Activated T-cell treated with anti-CD3 and anti-CD28 coated beads, Interleukin-2, amount 50 U/mL, for 72 hours (primary cell): ENCODE results near the gene DNAJC5G. TPM values are rescaled to one million over a fixed set of nuclear protein-coding genes. Genes with fewer than 3 reads are reported as not detected.

Source experiments
- total RNA-seq, 2 donors: library from RNA; stranded (reverse); gene quantifications; one replicate each; pipeline ENCODE4 v1.2.3, GENCODE V29; 2022

Gene DNAJC5G
- total RNA-seq, 2 donors from 2014 or later: 0.31 TPM; not detected in 1

Other genes with a start within 250 kb of the DNAJC5G start
- 10 to 100 TPM; 50.5 to 53.6 TPM for gene TMEM214, start 242.5 kb upstream of the DNAJC5G start, total RNA-seq
- gene AGBL5, start 223.8 kb upstream of the DNAJC5G start, total RNA-seq: 10 to 100 TPM; 12.1 to 16.1 TPM
- gene OST4, start 203.8 kb upstream of the DNAJC5G start, total RNA-seq: 100 to 1,000 TPM; 238 to 260 TPM
- gene EMILIN1, start 196.8 kb upstream of the DNAJC5G start, total RNA-seq: 1 to 10 TPM in 1 of 2 donors, under 1 TPM in 1; 0.36 to 1.0 TPM
- gene KHK, start 188.7 kb upstream of the DNAJC5G start, total RNA-seq: 10 to 100 TPM; 11.9 to 12.9 TPM
- gene CGREF1, start 156.3 kb upstream of the DNAJC5G start, total RNA-seq: 1 to 10 TPM in 1 of 2 donors, under 1 TPM in 1; 0.81 to 2.4 TPM
- gene ABHD1, start 151.6 kb upstream of the DNAJC5G start, total RNA-seq: under 1 TPM; 0.34 to 0.72 TPM
- gene PREB, start 140.8 kb upstream of the DNAJC5G start, total RNA-seq: 10 to 100 TPM; 35.5 to 41.1 TPM
- not detected for gene PRR30, start 136.0 kb upstream of the DNAJC5G start, total RNA-seq
- not detected for gene TCF23, start 126.4 kb upstream of the DNAJC5G start, total RNA-seq
- gene ATRAID, start 63.4 kb upstream of the DNAJC5G start, total RNA-seq: 10 to 100 TPM; 80.5 to 87.3 TPM
- 10 to 100 TPM; 38.8 to 39.2 TPM for gene SLC5A6, start 63.2 kb upstream of the DNAJC5G start, total RNA-seq
- 10 to 100 TPM; 53.6 to 64.5 TPM for gene CAD, start 58.1 kb upstream of the DNAJC5G start, total RNA-seq
- gene SLC30A3, start 12.4 kb upstream of the DNAJC5G start, total RNA-seq: 1 to 10 TPM; 1.5 to 2.3 TPM
- under 1 TPM in 1 of 2 donors, not detected in 1; 0.36 TPM for gene TRIM54, start 7.0 kb downstream of the DNAJC5G start, total RNA-seq
- 1 to 10 TPM; 4.9 to 7.6 TPM for gene UCN, start 33.0 kb downstream of the DNAJC5G start, total RNA-seq
- gene MPV17, start 47.7 kb downstream of the DNAJC5G start, total RNA-seq: 10 to 100 TPM; 73.2 to 93.0 TPM
- 10 to 100 TPM; 56.6 to 58.7 TPM for gene GTF3C2, start 81.3 kb downstream of the DNAJC5G start, total RNA-seq
- gene EIF2B4, start 94.9 kb downstream of the DNAJC5G start, total RNA-seq: 10 to 100 TPM; 30.0 to 42.7 TPM
- gene SNX17, start 95.2 kb downstream of the DNAJC5G start, total RNA-seq: 10 to 100 TPM; 66.1 to 70.7 TPM
- gene ZNF513, start 105.3 kb downstream of the DNAJC5G start, total RNA-seq: 10 to 100 TPM; 15.7 to 15.9 TPM
- gene PPM1G, start 134.2 kb downstream of the DNAJC5G start, total RNA-seq: 100 to 1,000 TPM; 122 to 132 TPM
- 10 to 100 TPM; 79.7 to 96.3 TPM for gene NRBP1, start 153.2 kb downstream of the DNAJC5G start, total RNA-seq
- gene KRTCAP3, start 166.9 kb downstream of the DNAJC5G start, total RNA-seq: 10 to 100 TPM; 13.4 to 14.6 TPM
- 10 to 100 TPM; 11.7 to 13.0 TPM for gene IFT172, start 214.3 kb downstream of the DNAJC5G start, total RNA-seq
- gene FNDC4, start 219.8 kb downstream of the DNAJC5G start, total RNA-seq: under 1 TPM; 0.19 to 0.24 TPM
- not detected for gene GCKR, start 221.4 kb downstream of the DNAJC5G start, total RNA-seq